Hindlimb muscle (tissue), 1 donor: ENCODE measurements around the gene RECQL5. TPM values are rescaled to one million over a fixed set of nuclear protein-coding genes. Genes with fewer than 3 reads are reported as not detected.
"Not testable (repeated sequence)": the region's sequence is repeated elsewhere in the genome, so short reads cannot be mapped to it uniquely, and the experiment has no call there.

Source experiments
- DNase-seq: peaks from one replicate; pipeline ENCODE4 v3.0.0-alpha.2; 2013
- polyA plus RNA-seq: library from polyadenylated mRNA; unstranded; fragments of 120-200 nt; gene quantifications from one replicate; pipeline ENCODE4 v1.2.1, GENCODE V29; 2013; ENCODE audit not compliant: insufficient read length

RECQL5 gene
- polyA plus RNA-seq, 1 donor = 19.4 TPM

DNA sequence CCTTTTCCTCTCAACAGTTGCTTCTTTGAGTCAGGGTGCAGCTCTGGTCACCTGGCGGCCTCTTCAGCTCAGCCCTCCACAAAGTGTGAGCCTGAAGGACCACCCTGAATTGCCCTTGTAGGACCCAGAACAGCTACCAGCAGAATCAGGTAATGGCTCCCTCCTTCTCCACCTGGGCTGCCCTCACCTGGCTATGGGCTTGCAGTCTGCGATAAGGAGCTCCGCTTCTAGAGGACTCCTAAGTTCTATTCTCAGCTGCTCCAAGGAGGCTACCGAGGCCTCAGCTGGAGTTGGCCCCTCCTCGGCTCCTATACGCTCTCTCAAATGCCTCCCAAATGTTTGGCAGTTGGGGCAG is 20.3 kb downstream of the RECQL5 start:
- no peak for DNase-seq

DNA sequence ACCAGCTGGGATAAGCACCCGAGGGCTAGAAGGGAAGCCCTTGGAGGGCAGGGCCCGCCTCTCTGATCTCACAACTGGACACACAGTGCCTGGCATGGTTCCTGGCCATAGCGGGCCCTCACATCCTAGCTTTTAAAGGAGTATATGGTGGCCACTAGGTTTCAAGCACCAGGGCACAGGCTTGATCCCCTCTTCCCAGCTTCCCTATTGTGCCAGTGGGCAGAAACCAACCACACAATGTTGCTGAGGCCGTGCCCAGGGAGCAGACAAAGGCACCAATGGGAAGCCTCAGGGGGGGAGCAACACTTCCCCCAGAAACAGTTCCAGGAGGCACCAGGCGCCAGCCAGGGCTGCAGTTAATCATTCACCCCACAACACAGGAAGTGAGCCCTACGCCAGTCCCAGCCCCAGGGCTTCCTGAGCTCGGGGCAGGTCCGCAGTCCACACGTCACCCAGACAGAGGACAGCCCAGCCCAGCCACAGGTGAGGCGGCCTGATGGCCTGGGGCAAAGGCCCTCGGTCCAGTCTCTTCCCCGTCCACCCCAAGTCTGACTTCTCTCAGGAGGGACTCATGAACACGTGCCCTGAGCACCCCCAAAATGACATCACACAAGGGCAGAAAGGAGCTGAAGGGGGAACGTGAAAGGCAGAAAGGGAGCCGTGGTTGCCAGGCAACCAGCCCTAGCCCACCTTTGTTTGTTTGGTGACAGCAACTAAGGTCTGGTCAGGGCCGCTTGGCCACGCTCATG is 20.9 kb downstream of the RECQL5 start:
- DNase-seq = no peak

DNA sequence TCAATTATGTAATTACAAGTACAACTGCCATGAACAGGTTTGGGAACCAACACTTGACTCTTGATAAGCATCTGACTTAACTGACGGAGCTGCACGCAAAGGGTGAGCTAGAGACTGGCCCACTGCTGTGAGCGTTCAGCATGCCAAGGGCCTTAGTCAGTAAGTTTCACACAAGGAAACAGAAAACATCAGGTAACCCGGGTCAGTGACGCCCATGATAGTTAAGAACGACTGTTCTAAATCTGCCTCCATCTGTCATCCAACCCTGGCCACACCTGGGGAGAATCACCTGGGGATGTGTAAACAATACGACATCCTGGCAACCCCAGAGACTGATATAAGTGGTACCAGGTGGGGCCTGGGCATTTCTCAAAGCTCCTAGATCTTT is 21.5 kb downstream of the RECQL5 start:
- no peak for DNase-seq

DNA sequence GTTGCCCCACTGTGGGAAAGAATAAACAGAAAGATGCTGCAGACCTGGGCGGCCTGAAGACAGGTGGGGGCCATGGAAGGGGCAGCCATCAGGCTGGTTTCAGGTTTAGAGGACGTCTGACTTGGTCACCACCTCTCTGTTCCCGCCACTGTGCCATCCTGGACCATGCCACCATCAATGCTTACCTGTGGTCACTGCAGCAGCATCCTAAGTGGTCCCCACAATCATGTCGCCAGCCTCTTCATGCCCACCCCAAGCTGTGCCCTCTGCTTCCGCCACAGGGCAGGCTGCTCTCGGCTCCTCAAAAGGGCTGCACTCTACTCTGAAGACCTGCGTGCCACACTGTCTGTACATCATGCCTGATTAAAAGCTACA is 23.3 kb downstream of the RECQL5 start:
- no peak for DNase-seq

DNA sequence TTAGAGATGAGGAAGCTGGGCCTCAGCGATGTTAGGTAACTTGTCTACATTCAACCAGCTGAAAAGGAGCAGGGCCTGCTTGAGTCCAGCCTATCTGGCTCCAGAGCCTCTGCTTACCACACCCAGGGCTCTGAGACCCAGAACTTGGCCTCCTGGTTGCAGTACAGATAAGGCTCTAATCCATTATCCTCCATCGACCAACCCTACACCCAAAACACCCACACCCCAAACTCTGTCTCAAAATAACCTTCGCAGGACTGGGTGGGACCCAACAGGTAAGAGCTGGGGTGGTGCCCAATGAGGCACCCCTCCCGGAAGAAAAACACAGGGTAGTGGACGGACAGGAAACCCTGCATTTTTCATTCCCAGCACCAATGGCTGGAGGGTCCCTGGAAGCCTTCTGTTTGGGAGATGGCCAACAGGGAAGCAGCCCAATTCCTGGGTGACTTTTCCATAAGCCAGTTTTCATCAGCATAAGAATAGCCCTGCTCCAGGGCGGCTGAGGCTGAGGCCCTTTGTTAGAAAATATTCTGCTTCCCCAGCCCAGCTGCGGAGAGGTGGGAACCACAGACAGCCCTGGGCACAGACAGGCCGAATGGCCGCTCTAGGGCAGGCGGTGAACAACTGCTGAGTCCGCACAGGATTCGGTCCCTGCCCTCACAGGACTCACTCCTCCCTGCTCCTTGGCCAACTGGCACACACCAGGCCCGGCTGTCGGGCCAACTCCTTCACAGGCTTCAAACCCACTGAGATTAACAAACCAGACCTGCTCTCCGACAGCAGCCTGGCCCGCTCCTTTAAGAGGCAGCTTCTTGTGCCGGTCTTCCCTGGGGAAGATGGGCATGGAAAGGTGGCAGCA is 23.9 kb downstream of the RECQL5 start:
- no peak for DNase-seq

DNA sequence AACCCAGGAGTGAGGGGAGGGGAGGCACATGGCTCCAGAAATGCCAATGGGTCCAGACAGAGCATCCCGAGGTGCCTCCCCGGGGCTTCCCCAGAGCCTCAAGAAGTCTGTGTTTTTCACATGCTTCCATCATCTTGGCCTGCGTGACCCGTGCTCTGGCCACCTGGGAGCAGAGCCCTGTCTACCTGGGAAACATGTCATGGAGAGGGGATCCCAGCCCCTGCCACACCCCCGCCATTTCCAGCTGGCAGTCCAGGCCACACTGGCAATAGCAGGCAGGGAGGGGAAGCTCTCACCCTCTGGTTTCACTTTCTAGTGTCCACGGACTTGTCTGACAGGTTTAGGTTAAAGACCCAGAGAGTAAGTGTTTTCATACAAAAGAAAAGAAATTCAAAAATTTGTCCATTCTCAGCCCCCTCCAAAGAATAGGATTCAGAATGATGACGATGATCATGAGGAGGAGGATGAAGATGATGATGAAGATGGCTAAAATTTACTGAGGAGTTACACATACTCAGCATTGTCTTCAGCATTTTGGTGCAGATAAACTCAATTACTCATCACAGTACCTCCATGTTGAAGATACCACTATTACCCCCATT is 24.7 kb downstream of the RECQL5 start:
- no peak for DNase-seq

DNA sequence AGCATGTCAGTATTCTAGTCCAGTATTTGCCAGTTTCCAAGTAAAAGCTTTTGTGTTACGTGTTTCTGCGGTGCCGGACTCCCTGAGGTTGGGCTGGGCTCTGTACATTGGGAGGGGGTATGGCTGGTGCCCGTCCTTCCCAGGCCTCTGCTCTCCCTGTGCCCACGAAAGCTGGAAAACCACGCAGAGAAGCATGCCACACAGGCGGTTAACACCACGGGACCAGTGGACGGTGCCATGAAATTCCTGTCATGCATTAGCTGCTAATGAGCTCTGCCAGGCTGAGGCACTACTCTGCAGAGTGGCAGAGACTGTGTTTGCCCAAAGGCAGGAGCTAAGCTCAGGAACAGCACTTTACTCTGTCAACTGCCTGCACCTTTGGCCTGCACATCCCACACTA is 25.6 kb downstream of the RECQL5 start:
- no peak for DNase-seq

DNA sequence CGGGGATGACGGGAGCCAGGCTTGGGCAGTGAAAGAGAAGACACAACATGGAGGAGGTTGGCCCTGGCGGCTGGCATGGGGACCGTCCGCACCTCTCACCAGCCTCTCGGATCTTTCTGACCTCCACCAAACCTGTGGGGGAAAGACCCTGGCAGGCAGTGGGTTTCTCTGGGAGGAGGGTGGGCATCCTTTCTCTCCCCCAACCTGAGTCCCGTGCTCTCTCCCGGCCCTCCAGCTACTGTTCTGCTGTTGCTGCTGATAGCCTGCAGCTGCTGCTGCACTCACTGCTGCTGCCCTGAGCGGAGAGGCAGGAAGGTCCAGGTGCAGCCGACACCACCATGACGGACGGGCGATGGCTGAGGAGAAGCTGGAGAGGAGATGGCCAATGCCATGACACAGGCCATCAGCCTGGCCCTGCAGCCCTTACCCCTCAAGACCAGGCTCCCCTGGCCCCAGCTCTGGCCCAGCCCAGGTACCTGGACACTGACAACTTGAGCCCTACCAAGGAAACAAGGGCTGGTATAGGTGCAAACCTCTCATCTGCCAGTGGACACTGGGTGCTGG is 26.3 kb downstream of the RECQL5 start:
- no peak for DNase-seq

DNA sequence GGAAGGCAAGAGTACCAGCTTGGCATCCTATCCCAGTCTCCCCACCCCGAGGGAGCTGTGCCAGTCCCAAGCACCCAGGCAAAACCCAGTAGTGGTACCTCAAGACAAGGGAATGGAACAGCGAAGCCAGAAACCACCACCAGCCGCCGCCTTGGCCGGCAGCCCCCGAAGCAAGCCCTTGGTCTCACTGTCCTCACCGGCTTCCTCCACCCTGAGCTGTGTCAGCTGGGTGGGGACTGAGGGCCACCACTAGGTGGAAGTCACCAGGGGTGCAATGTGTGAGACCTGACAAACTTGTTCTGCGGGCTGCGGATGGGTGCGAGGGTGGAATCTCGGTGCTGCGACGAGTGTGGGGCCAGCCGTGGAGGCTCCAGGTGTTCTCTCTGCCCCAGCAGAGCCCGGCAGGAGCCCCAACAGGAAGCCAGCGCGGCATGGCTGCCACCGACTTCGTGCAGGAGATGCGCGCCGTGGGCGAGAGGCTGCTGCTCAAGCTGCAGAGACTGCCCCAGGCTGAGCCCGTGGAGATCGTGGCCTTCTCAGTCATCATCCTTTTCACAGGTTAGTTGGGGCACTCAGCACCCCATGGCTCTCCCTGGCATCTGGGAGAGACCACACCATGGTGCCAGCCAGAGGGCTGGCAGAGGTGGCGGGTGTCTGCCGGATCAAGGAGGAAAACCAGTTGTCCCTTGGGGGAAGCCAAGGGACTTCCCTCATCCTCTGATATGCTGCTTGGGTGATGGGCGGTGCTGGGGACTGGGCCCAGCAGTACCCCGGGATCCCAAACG is 27.0 kb downstream of the RECQL5 start:
- no peak for DNase-seq

DNA sequence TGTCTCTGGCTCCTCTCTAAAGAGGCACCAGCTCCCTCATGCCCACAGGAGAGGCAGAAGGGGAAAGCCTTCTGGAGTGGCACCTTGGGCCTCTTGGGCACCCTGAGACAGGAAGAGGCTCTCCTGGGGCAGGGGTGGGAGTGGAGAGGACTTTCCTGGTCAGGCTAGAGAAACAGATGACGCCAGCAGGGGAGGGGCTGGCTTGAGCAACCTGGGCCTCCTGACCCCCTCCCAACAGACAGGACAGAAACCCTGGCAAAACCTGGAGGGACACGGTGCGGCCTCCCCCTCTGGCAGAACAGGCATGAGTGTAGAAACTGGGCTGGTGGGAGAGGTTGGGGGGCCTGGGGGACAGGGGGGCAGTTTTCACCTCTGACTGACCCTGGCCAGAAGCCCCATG is 27.6 kb downstream of the RECQL5 start:
- DNase-seq = no peak

DNA sequence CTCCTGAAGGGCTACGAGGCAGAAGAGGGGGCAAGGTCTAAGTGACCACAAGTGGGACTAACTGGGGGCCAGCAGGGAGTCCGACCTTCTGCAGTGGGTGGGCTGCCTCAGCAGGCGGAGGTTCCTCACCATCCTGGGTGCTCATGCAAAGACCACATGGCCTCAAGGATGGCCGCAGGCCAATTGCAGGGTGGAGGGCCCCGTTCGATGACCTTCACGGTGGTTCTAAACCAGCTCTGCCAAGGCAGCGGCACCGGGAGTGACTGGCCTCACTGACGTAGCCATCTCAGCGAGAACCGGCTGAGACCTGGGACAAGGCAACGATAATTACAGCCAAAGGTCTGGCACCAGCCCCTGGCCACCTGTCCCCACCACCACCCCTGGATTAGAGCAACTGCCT is 28.1 kb downstream of the RECQL5 start:
- no peak for DNase-seq

DNA sequence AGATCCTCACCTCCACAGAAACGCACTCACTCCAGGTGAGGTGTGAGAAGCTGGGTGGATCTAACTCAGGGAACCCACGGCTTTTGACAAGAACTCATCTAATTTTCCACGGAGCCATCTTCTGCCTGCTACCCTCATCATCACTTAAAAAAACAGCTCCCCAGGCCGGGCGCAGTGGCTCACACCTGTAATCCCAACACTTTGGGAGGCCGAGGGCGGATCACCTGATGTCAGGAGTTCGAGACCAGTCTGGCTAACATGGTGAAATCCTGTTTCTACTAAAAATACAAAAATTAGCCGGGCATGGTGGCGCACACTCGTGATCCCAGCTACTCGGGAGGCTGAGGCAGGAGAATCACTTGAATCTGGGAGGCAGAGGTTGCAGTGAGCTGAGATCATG is 28.9 kb downstream of the RECQL5 start:
- not testable (repeated sequence) for DNase-seq

DNA sequence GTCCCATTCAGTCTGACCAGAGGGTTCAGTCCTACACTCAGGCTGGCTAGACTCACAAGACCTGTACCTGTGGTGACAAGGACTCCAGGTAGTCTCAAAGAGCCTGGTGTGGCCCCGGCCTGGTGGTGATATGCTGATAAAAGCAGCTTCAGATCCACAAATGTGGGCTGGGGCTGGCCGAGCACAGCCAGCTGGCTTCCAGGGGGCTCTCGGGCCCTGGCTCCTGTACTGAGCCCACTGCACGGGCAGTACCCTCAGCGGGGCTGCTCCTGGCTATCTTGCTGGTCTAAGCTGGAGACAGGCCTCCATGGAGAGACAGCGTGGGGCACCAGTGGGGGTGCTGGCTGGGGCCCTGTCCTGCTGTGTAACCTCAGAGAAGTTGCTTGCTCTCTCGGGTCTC is 29.4 kb downstream of the RECQL5 start:
- DNase-seq = no peak

DNA sequence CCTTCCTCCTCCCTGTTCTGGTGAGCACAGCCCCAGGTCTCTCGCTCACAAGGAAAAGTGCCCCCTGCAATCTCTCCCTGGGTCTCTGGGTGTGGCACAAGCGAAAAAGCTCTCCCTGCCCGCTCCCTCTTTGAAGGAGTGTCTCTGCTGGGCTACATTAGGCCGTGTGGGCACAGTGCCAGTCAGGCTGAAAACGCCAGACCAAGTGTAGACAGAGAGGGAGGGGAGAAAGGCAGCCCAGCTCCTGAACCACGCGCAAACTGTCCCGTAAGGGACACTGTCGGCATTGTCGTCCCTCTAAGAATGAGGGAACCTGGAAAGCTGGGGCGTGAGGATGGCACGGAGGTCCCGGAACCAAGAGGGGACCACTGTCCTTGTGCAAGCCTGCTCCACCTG is 29.8 kb downstream of the RECQL5 start:
- DNase-seq = no peak

DNA sequence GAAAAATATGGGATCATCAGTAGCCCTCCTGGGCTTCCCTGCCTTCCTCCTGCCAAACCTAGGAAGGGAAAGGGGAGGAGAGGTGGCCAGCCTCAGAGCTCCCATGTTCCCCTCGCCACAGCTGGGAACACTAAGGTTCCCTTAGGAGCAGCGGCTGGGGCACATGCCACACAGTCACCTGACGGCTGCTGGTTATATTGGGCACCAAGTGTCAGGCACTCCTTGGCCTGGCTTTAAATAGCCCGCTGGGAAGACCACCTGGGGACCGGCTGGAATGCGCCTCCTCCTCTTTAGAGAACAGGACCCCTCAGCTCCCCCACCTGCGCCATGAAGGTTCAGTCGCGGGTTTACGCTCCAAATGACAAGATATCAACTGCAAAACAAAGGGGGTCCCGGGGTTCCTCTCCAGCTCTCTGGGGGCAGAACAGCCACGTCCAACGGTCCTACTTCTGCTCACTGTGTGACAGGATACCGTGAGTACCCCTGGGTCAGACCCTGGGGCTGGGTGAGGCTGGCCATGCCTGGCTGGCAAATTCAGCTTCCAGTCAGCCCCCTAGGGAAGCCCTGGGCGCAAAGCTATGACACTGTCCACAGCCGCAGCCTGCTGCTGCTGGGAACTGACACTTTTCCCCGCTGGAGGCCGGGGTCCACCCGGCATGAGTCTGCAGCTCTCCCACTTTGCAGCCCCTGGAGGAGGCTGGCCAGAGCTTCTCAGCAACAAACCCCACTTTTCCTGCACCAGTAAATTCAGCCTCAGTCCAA is 30.4 kb downstream of the RECQL5 start:
- DNase-seq = no peak

DNA sequence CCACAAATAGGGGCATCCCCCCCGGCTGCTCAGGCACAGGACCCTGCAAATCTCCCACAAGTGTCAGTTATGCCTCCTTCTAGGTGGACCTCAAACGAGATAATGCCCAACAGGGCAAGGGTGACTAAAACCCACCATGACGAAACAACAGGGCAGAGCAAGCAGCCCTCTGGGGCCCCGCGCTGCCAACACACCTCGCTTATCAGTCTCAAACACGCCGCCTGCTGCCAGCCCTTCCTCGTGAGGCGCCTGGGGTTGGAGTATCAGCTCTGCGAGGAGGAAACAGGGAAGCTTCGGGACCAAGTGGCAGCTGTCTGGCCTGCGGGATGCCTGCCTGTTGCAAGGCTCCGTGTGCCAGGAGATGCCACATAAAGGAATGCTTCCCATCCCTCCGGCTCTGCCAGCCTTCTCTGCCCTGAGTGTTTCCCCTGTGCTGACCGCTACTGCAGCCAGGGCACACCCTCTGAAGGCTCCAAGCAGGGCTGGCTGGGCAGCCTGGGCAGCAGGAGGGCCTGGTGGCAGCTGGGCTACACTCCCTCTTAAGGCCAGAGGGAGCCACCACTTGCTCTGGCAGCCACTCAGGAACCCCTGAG is 31.2 kb downstream of the RECQL5 start:
- no peak for DNase-seq

DNA sequence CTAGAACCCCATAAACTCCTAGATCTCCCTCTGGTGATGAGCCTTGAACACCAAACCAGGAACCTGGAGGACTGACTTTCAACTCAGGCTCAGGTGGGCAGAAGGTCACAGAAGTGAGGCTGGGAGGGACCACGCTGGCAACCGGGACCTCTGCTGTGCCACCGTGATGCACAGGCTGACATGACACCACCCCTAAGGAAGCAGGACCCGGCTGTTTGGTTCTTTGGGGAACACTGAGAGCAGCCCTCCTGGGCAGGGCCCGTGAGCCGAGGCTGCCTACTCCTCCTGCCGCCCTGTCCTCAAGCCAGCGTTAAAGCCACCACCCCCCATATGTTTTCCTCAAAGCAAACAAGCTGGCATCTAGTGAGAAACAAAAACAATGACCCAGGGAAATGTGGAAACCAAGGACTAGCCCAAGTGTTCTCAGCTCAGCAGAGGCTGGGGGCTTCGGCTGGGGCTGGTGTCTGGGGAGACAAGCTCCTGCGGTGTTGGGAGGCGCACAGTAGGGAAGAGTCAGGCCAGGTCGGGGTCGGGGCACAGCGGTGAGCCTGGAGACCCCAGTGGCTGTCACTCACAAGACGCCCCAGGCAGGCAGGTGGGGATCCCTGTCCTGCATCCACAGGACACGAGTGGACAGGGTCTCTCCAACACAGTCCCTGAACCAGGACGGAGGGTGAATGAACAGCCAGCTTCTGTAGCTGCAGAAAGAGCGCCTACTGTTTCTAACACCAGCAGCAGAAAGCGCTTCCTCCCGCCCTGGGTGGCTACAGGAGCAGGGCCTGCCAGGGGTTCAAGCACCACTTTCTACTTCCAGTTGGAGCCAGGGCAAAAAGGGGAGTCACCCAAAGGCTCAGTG is 32.0 kb downstream of the RECQL5 start:
- DNase-seq = no peak

DNA sequence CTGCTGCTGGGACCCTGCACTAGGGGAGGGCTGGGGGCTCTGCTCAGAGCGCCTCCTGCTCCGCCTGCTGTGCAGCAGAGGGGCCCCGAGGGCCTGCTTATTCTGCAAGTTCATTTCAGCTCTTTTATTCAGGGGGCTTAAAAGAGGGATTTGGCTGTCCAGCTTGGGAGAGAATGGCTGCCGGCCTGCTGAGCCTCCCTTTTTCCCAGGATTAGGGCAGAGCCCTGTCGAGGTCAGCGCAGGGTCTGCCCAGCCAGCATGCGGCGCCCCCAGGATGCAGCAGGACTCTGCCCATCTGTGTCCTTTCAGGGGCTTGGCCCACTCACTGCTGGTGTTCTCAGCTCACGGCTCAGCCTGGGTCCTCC is 32.6 kb downstream of the RECQL5 start:
- DNase-seq = no peak

DNA sequence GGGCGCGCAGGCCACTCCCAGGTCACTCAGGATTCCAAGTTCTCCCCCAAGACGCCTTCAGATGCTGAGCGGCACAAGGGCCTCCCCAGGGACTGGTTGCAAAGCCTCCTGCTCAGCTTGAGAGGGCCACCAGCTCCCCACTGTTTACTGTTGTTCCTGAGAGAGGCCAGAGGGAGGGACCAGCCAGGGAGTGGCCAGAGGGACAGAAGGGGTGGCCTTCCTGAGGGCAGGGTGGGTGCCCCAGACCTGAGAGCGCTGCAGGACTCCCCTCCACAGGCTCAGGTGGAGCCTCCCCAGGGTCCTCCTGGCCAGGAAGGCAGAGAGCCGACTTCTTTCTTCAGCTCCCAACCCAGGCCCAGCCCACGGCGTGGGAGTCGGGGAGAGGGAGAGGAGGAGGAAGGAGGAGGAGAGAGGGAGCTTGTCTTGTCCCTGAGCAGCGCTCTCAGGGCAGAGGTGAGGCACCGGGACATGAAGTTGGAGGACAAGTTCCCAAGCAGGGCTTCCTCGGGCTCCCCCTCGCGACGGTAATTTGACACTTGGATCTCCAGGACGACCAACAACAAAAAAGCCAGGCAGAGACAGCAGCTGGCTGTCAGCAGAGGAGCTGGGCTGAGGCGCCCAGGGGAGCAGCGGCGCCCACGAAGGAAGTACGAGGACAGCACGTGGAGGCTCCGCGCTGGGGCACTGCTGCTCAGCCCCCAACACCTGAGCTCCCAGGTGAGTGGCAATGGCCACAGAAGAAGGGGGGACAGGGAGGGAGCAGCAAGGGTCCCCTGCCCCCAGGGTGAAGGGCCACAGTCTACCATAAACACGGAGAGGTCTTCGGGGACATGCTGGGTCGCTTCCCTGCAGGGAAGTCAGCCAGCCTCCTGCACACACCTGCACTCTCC is 33.2 kb downstream of the RECQL5 start:
- DNase-seq = peak; percentile 93
